HFFc6 (cell line): Measurements from ENCODE around the gene SCGB3A2. TPM values are rescaled to one million over a fixed set of nuclear protein-coding genes. Genes with fewer than 3 reads are reported as not detected.

Experiments
- DNase-seq: peaks from one replicate; pipeline ENCODE4 v3.0.0-alpha.2; 2018
- H3K27ac Mint-ChIP-seq: 2 replicates; pipeline ENCODE4 v1.8.0; 2020; ENCODE audit warnings: mild to moderate bottlenecking, mixed read lengths
- H3K27me3 Mint-ChIP-seq: 2 replicates; pipeline ENCODE4 v1.8.0; 2021; ENCODE audit warnings: mild to moderate bottlenecking, moderate library complexity, mixed read lengths; ENCODE audit not compliant: insufficient read depth
- H3K36me3 Mint-ChIP-seq: 2 replicates; pipeline ENCODE4 v1.8.0; 2021; ENCODE audit warnings: low read depth, mixed read lengths
- H3K4me1 Mint-ChIP-seq: 2 replicates; pipeline ENCODE4 v1.8.0; 2020; ENCODE audit warnings: low read depth, mixed read lengths
- H3K4me3 Mint-ChIP-seq: 2 replicates; pipeline ENCODE4 v1.8.0; 2020; ENCODE audit warnings: mild to moderate bottlenecking, moderate library complexity, mixed read lengths
- H3K9me3 Mint-ChIP-seq: 2 replicates; pipeline ENCODE4 v1.8.0; 2020; ENCODE audit warnings: mild to moderate bottlenecking, mixed read lengths
- total RNA-seq, 6 experiments: library from RNA; stranded (reverse); fragmentation: NEBNext Ultra II Directional; extraction: Animal tissue kit (Norgen Biotek cat#: 25700); gene quantifications; 2 replicates in 1 of 6; 3 replicates in 5 of 6; pipeline ENCODE4 v1.2.3, GENCODE V29; 2021
- TF ChIP-seq, protein P1 (sequence below): fragments of 200-600 bp; sonication (generic); IDR thresholded peaks from 2 replicates; pipeline ENCODE4 v1.5.0; 2021; ENCODE audit warnings: antibody characterized with exemption, mild to moderate bottlenecking

Gene SCGB3A2
- total RNA-seq, 6 experiments from 2014 or later = not detected

DNA sequence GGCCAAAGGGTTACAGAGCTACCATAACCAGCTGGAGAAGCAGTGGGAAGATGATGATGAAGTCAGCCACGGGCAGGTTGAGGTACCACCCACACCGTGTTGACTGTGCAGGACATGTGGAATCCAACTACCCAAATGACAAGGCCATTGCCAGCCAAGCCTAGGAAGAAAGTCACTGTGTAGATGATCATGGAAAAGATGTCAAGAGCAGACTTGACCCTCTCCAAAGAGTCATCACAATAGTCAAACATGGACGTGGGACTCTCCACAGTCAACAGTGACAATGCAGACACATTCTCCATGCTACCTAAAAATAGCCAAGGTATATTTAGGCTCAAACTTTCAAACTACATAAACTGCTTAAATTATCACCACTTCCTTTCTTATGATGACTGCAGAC is 26.1 kb upstream of the SCGB3A2 start:
- no peak overlapping the region for H3K4me3 Mint-ChIP-seq
- no peaks in the 10 kb centered on the region for H3K9me3 Mint-ChIP-seq
- H3K4me1 Mint-ChIP-seq = no peaks in the 10 kb centered on the region
- H3K27me3 Mint-ChIP-seq = peaks cover 2% of the 10 kb centered on the region; the same call in 1 of the 2 replicates
- H3K27ac Mint-ChIP-seq = no peak overlapping the region
- TF ChIP-seq, protein P1, sequence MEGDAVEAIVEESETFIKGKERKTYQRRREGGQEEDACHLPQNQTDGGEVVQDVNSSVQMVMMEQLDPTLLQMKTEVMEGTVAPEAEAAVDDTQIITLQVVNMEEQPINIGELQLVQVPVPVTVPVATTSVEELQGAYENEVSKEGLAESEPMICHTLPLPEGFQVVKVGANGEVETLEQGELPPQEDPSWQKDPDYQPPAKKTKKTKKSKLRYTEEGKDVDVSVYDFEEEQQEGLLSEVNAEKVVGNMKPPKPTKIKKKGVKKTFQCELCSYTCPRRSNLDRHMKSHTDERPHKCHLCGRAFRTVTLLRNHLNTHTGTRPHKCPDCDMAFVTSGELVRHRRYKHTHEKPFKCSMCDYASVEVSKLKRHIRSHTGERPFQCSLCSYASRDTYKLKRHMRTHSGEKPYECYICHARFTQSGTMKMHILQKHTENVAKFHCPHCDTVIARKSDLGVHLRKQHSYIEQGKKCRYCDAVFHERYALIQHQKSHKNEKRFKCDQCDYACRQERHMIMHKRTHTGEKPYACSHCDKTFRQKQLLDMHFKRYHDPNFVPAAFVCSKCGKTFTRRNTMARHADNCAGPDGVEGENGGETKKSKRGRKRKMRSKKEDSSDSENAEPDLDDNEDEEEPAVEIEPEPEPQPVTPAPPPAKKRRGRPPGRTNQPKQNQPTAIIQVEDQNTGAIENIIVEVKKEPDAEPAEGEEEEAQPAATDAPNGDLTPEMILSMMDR = no peak
- no peak for DNase-seq
- H3K36me3 Mint-ChIP-seq = no peaks in the 10 kb centered on the region

DNA sequence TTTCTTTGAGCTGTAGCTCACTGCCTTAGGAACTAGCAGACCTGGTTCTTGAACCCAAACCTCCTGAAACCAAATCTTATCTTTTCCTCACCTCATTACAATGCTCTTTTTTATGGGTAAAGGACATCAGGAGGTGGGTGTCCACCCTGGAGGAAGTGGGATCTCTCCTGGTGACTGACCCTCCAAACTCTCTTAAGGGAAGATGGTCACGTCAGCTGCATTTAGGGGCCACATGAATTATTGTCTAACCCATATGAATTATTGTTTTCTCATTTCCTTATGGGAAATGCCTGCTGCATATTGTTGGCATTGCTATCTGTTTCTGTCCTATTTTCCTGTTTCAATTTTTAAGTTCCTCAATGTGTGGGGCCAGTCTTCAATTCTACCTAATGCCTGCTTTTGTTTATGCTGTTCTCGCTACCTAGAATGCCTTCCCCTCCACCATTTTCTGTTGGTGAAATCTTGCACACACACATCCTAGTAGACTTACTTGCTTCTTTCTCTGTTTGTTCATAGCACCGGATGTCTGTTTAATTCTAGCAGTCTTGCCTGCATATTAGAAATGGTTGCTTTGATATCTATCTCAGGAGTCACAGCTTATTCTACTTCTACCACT is 25.0 kb upstream of the SCGB3A2 start:
- no peaks in the 10 kb centered on the region for H3K36me3 Mint-ChIP-seq
- no peaks in the 10 kb centered on the region for H3K9me3 Mint-ChIP-seq
- TF ChIP-seq, protein P1 = no peak
- H3K27me3 Mint-ChIP-seq = no peaks in the 10 kb centered on the region; the same call in 1 of the 2 replicates
- no peak for DNase-seq
- H3K4me1 Mint-ChIP-seq = no peaks in the 10 kb centered on the region
- H3K4me3 Mint-ChIP-seq = no peak overlapping the region
- no peak overlapping the region for H3K27ac Mint-ChIP-seq

DNA sequence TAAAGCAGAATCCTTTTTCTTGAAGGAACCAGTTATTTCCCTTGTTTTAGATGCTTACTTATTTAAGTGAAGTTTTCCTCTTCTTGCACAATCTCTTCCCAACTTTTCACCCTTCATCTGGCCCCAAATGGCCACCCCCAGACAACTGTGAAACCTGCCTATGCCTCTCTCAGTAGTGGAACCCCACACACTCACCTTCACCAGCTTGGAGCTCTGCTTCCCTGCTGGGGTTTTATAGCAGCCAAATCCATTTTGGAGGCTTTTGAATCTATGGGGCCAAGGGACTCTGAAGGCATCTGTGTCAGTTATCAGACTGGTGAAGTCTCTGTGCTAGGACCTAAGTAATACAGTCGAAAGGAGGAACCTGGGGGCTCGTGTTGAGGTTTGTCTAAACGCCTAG is 24.2 kb upstream of the SCGB3A2 start:
- H3K36me3 Mint-ChIP-seq = no peaks in the 10 kb centered on the region
- no peaks in the 10 kb centered on the region for H3K4me1 Mint-ChIP-seq
- H3K27ac Mint-ChIP-seq = no peak overlapping the region
- H3K27me3 Mint-ChIP-seq = no peaks in the 10 kb centered on the region; the same call in 1 of the 2 replicates
- no peak overlapping the region for H3K4me3 Mint-ChIP-seq
- no peaks in the 10 kb centered on the region for H3K9me3 Mint-ChIP-seq
- DNase-seq = no peak
- TF ChIP-seq, protein P1 = no peak

DNA sequence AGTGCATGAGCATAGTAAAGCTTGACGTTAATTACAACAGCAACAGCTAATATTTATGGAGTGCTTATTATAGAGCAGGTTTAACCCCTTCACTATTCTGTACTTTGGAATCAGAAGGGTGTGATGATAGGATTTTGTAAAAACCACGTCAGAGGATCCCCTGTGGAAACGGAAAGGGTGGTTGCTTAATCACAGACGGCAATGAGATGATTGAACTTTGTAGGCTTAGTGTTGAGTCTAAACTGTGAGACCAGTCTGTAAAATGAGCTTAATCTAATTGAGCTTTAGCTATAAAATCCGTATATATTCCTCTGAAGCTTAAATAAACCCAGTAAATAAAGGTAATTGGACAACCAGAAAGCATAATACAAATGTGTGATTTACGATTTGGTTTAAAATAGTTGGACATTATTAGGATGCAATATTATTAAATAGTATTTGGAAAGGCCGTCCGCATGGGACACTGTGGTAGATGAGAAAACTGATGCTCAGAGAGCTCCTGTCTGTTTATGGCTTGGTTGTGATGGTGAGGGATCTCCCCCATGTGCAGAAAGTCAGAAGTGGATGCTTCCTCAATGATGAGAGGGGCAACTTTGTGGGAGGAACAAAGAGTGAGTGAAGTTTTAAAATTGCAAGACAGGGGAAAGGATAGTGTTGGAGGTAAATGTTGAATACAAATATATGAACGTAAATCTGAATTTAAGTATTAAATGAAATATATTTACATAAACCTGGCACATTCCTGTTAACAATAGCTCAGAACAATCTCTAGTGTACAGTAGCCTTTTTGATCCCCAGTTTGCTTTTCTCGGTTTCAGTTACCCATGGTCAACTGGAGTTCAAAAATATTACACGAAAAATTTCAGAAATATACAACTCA is 23.4 kb upstream of the SCGB3A2 start:
- Mint-ChIP-seq H3K4me1 (no peaks in the 10 kb centered on the region), H3K4me3 (no peak overlapping the region), H3K36me3 (no peaks in the 10 kb centered on the region), H3K9me3 (no peaks in the 10 kb centered on the region), H3K27ac (no peak overlapping the region), H3K27me3 (no peaks in the 10 kb centered on the region; the same call in 1 of the 2 replicates)
- no peak for DNase-seq
- TF ChIP-seq, protein P1 = no peak

DNA sequence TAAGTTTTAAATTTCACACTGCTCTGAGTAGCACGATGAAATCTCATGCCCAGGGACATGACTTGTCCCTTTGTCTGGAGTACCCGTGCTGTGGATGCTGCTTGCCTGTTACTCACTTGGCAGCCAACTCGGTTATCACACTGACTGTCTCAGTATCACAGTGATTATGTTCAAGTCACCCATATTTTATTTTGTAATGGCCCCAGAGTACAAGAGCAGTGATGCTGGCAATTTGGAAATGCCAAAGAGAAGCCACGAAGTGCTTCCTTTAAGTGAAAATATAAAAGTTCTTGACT is 22.8 kb upstream of the SCGB3A2 start:
- Mint-ChIP-seq H3K4me3 (no peak overlapping the region), H3K27me3 (no peaks in the 10 kb centered on the region; the same call in 1 of the 2 replicates), H3K4me1 (no peaks in the 10 kb centered on the region), H3K36me3 (no peaks in the 10 kb centered on the region), H3K9me3 (no peaks in the 10 kb centered on the region), H3K27ac (no peak overlapping the region)
- TF ChIP-seq, protein P1 = no peak
- no peak for DNase-seq
